Measurements from ENCODE around the gene ITGA2. TPM values are rescaled to one million over a fixed set of nuclear protein-coding genes. Genes with fewer than 3 reads are reported as not detected.

The ITGA2 gene
- polyA plus RNA-seq, 1 donor from 2014 or later: 0.20 TPM

DNA sequence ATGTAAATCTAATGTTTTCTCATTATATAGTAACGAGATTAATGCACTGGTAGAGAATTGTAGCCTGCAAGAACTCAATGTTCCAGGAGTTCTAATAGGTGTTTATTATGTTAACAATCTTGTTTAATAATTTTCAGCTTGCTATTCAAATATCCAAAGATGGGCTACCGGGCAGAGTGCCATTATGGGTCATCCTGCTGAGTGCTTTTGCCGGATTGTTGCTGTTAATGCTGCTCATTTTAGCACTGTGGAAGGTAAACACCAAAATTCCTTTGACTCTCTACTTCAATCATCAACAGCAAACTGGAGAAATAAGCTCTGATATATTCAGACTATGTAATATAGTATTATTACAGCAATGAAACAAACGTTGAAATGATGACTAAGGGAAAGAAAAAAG lies 41.9 kb upstream of the ITGA2 start:
- Histone ChIP-seq H3K79me2 (replicated peaks; ENCODE audit: insufficient read depth, low read length) (no peaks in the 10 kb centered on the region), H3K36me3 (ENCODE audit: insufficient read depth, low read length) (no peaks in the 10 kb centered on the region), H4K20me1 (ENCODE audit: insufficient read depth) (no peaks in the 10 kb centered on the region), H3K27me3 (ENCODE audit: insufficient read depth, low read depth, low read length) (no peaks in the 10 kb centered on the region), H3F3A (ENCODE audit: insufficient read depth, low read length, poor library complexity, severe bottlenecking) (no peaks in the 10 kb centered on the region), H3K9ac (ENCODE audit: low read length) (no peak overlapping the region), H2AFZ (ENCODE audit: low read depth, low read length) (no peak overlapping the region), H3K9me3 (ENCODE audit: low read length) (no peaks in the 10 kb centered on the region), H3K27ac (ENCODE audit: low read length) (no peak overlapping the region), H3K4me2 (ENCODE audit: low read length) (no peak overlapping the region), H3K4me3 (ENCODE audit: low read length) (no peak overlapping the region), H3K9me2 (ENCODE audit: insufficient read depth, low read length) (no peaks in the 10 kb centered on the region)
- TF ChIP-seq, protein P1, sequence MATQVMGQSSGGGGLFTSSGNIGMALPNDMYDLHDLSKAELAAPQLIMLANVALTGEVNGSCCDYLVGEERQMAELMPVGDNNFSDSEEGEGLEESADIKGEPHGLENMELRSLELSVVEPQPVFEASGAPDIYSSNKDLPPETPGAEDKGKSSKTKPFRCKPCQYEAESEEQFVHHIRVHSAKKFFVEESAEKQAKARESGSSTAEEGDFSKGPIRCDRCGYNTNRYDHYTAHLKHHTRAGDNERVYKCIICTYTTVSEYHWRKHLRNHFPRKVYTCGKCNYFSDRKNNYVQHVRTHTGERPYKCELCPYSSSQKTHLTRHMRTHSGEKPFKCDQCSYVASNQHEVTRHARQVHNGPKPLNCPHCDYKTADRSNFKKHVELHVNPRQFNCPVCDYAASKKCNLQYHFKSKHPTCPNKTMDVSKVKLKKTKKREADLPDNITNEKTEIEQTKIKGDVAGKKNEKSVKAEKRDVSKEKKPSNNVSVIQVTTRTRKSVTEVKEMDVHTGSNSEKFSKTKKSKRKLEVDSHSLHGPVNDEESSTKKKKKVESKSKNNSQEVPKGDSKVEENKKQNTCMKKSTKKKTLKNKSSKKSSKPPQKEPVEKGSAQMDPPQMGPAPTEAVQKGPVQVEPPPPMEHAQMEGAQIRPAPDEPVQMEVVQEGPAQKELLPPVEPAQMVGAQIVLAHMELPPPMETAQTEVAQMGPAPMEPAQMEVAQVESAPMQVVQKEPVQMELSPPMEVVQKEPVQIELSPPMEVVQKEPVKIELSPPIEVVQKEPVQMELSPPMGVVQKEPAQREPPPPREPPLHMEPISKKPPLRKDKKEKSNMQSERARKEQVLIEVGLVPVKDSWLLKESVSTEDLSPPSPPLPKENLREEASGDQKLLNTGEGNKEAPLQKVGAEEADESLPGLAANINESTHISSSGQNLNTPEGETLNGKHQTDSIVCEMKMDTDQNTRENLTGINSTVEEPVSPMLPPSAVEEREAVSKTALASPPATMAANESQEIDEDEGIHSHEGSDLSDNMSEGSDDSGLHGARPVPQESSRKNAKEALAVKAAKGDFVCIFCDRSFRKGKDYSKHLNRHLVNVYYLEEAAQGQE (IDR thresholded peaks at IDR 0.05; ENCODE audit: borderline replicate concordance): no peak
- TF ChIP-seq EZH2 (IDR thresholded peaks at IDR 0.05; ENCODE audit: borderline replicate concordance, insufficient read depth, low read length, poor library complexity, severe bottlenecking) (no peak), SMC3 (conservative IDR thresholded peaks at IDR 0.05; ENCODE audit: poor library complexity) (no peak), POLR2AphosphoS5 (IDR thresholded peaks at IDR 0.05) (no peak), TAF1 (IDR thresholded peaks at IDR 0.05; ENCODE audit: low read depth) (no peak), CTCF (IDR thresholded peaks at IDR 0.05; ENCODE audit: poor library complexity, severe bottlenecking) (no peak), MXI1 (conservative IDR thresholded peaks at IDR 0.05; ENCODE audit: poor library complexity, severe bottlenecking) (no peak)

DNA sequence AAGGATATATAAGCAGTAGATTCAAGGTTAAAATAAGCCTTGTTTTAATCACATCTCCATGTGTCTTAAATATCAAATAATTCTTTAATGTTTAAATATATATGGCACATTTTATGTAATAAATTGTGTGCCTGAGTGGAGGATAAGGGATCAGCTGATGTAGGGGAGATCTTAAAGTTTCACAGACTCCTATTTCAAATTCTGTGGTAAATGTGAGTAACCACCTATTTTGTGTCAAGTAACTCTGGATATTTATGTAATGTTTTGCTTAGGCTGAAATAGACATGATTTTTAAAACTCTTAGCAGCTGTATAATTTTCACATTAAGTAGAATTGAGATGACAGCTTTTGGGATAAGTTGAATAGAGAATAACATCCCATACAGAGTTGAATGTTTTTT lies 41.3 kb upstream of the ITGA2 start:
- H3K4me3 ChIP-seq (ENCODE audit: low read length): no peak overlapping the region
- no peaks in the 10 kb centered on the region for H3F3A ChIP-seq (ENCODE audit: insufficient read depth, low read length, poor library complexity, severe bottlenecking)
- no peaks in the 10 kb centered on the region for H4K20me1 ChIP-seq (ENCODE audit: insufficient read depth)
- no peaks in the 10 kb centered on the region for H3K79me2 ChIP-seq (replicated peaks; ENCODE audit: insufficient read depth, low read length)
- no peaks in the 10 kb centered on the region for H3K9me3 ChIP-seq (ENCODE audit: low read length)
- no peaks in the 10 kb centered on the region for H3K36me3 ChIP-seq (ENCODE audit: insufficient read depth, low read length)
- no peaks in the 10 kb centered on the region for H3K9me2 ChIP-seq (ENCODE audit: insufficient read depth, low read length)
- H3K4me2 ChIP-seq (ENCODE audit: low read length): no peak overlapping the region
- H3K27ac ChIP-seq (ENCODE audit: low read length): no peak overlapping the region
- no peak overlapping the region for H2AFZ ChIP-seq (ENCODE audit: low read depth, low read length)
- H3K9ac ChIP-seq (ENCODE audit: low read length): no peak overlapping the region
- no peak for TF ChIP-seq EZH2 (IDR thresholded peaks at IDR 0.05; ENCODE audit: borderline replicate concordance, insufficient read depth, low read length, poor library complexity, severe bottlenecking)
- TF ChIP-seq TAF1 (IDR thresholded peaks at IDR 0.05; ENCODE audit: low read depth): no peak
- no peak for TF ChIP-seq CTCF (IDR thresholded peaks at IDR 0.05; ENCODE audit: poor library complexity, severe bottlenecking)
- no peak for TF ChIP-seq SMC3 (conservative IDR thresholded peaks at IDR 0.05; ENCODE audit: poor library complexity)
- TF ChIP-seq POLR2AphosphoS5 (IDR thresholded peaks at IDR 0.05): no peak
- TF ChIP-seq, protein P1 (IDR thresholded peaks at IDR 0.05; ENCODE audit: borderline replicate concordance): no peak
- H3K27me3 ChIP-seq (ENCODE audit: insufficient read depth, low read depth, low read length): no peaks in the 10 kb centered on the region
